Activated naive CD4-positive, alpha-beta T cell treated with anti-CD3 and anti-CD28 coated beads, Interleukin-2, amount 50 U/mL, for 72 hours (primary cell): ENCODE measurements around the gene CDKN2AIPNL. TPM values are rescaled to one million over a fixed set of nuclear protein-coding genes. Genes with fewer than 3 reads are reported as not detected.
A peak's percentile ranks its signal among the peaks of the same experiment; 100 is the strongest.

Source experiments
- ATAC-seq, 2 donors: fragments of 150-1000 bp; cut with Tn5 transposase; 2 replicates each; pipeline ENCODE4 v1.10.0; 2021; ENCODE audit warnings: mild to moderate bottlenecking in 2 of 2, moderate library complexity in 2 of 2
- DNase-seq, 2 donors: peaks; one replicate each; pipeline ENCODE4 v3.0.0; 2021 to 2022; ENCODE audit warnings: low spot score in 2 of 2
- H3K27ac Mint-ChIP-seq, 2 donors: one replicate each; pipeline ENCODE4 v1.8.0; 2022; ENCODE audit warnings: mild to moderate bottlenecking in 2 of 2, mixed read lengths in 2 of 2
- H3K36me3 Mint-ChIP-seq, 2 donors: one replicate each; pipeline ENCODE4 v1.8.0; 2022; ENCODE audit warnings: mixed read lengths in 2 of 2
- H3K9me3 Mint-ChIP-seq, 2 donors: one replicate each; pipeline ENCODE4 v1.8.0; 2022; ENCODE audit warnings: mixed read lengths in 2 of 2
- total RNA-seq, 2 donors: library from RNA; stranded (reverse); gene quantifications; one replicate each; pipeline ENCODE4 v1.2.3, GENCODE V29; 2022

Gene CDKN2AIPNL, protein sequence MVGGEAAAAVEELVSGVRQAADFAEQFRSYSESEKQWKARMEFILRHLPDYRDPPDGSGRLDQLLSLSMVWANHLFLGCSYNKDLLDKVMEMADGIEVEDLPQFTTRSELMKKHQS
- 10 to 100 TPM in 1 of 2 donors, 1 to 10 TPM in 1; 6.0 to 37.7 TPM for total RNA-seq

DNA sequence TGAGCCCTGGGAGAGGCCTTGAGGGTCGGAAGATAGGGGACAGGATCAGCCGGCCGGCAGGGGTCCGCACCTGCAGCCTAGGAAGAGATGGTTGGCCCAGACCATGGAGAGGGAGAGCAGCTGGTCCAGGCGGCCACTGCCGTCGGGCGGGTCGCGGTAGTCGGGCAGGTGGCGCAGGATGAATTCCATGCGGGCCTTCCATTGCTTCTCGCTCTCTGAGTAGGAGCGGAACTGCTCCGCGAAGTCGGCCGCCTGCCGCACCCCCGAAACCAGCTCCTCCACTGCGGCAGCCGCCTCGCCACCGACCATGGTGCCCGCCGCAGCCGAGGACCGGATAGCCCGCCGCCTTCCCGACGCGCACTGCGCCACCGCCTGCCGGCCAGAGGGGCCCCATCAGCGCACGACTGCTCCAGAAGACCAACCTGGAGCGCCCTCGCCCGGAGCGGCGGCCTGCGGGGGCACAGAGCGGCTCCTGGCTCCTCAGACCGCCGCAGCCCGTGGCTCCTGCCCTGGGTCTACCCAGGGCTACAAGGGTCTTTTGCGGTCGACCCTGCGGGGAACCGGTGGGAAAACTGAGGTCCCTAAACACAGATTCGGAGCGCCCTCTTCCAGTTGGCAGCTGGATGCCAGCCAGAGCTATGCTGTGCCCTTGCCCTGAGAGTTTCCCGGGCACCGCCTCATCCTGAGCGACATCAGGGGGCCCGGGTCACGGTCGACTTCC, at the start of gene CDKN2AIPNL:
Gene CDKN2AIPNL, minus strand, starts transcription at position 336 of the 721 bp plus-strand sequence. Its CDS starts 27 bp downstream, at position 309.
- ATAC-seq = peak; percentile 98 to 100
- H3K27ac Mint-ChIP-seq = peak within 1 kb of the TSS; percentile 90 to 95

DNA sequence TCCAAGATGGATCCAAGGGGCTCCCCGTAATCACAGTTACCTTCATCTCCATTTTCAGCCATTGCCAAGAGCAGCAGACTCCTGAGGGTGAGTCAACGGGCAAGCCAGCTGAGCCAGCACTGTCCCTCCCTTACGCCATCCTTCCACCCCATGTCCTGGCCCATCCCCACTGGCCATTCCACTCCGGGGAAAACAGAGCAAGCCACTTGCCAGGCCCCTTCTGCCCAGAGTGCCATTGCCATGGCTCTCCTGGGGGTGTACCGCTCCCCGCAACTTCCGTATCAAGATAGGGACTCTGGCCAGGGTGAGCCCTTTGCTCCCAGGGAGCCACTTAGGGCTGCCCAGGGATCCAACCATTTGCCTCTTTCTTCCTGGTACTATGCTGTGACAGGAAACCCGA, 48.9 kb upstream of the CDKN2AIPNL start:
- Mint-ChIP-seq H3K27ac (peak overlapping the region; percentile 26 to 84), H3K9me3 (no peaks in the 10 kb centered on the region), H3K36me3 (no peaks in the 10 kb centered on the region)
- DNase-seq (no peak), ATAC-seq (no peak)

More for the DNA sequence above, at the start of gene CDKN2AIPNL:
- Mint-ChIP-seq H3K36me3 (peaks cover 6 to 11% of the 10 kb centered on the region in 2 donors), H3K9me3 (no peaks in the 10 kb centered on the region)
- peak; percentile 87 to 93 for DNase-seq

DNA sequence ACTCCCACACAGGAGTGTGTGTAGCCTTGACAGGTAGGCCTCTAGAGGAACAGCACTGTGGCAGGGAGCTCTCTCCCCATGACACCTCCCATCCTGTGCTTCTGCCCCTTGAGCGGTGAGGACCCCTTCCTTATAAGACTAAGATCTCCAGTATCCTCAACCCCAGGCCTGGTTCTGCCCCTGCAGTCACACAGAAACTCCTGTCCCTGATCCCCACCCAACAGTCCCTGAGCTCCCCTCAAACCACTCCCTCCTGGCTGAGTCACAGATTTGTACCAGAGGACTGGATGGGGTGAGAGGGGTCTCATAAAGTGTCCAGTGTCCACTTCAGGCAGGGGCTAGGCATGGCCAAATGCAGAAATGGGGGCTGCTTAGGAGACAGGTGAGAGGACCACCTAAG, 47.8 kb upstream of the CDKN2AIPNL start:
- no peak for DNase-seq
- Mint-ChIP-seq H3K36me3 (no peaks in the 10 kb centered on the region), H3K27ac (peak overlapping the region in 1 of 2 donors; percentile 17), H3K9me3 (no peaks in the 10 kb centered on the region)
- ATAC-seq = no peak

DNA sequence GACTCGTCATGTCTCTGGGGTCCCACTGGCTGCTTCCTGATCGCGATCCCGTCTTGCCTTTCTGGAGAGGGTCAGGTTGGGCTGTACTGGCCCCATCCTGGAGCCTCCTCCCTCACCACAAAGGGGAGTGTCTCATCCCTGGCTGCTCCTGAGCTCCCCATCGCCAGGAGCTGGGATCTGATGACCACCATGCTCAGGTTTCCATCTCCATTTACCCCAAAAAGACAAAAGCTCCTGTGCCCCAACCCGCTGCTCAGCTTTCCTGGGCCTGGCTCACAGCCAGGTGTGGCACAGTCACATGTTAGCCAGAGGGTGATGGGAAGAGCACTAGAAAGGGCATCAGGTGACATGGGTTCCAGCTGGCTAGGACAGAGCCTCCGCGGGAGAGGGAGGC, 47.3 kb upstream of the CDKN2AIPNL start:
- ATAC-seq (no peak), DNase-seq (no peak)
- peak overlapping the region in 1 of 2 donors; percentile 17 for H3K27ac Mint-ChIP-seq
- H3K9me3 Mint-ChIP-seq = no peaks in the 10 kb centered on the region
- H3K36me3 Mint-ChIP-seq = no peaks in the 10 kb centered on the region

DNA sequence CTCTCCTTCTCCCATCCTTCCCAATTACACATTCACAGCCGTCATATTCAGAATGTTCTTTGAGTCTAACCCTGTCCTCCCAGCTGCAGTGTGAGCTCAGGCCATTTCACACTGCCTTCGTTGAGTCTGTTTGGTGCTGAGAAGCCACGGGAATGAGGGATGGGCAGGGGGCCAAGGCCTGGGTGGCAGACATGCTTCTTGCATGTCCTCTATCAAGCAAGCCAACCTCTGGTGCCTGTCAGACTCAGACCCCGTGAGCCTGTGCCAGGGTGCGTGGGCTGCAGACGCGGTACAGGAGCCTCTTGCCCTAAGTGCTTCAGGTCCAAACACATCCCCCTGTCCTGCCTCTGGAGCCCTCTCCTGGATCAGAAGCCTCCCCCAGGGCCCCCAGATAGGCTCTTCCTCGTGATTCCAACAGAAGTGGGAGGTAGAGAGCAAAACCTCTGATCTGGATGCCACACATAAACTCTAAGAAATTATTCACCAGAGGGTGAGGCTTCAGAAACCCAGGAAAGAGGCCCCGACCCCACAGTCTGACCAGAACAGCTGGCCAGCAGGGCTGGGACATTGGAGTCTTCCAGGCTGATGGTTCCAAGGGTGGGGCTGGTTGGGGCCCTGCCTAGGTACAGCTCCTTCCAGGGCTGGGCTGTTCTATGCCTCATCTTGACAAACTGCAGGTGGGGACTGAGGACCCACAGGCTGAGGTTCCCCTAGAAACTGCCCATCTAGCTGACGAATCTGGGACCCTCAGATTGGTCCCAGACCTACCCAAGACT, 46.7 kb upstream of the CDKN2AIPNL start:
- Mint-ChIP-seq H3K36me3 (no peaks in the 10 kb centered on the region), H3K27ac (peak overlapping the region in 1 of 2 donors; percentile 17), H3K9me3 (no peaks in the 10 kb centered on the region)
- ATAC-seq (no peak), DNase-seq (no peak)

DNA sequence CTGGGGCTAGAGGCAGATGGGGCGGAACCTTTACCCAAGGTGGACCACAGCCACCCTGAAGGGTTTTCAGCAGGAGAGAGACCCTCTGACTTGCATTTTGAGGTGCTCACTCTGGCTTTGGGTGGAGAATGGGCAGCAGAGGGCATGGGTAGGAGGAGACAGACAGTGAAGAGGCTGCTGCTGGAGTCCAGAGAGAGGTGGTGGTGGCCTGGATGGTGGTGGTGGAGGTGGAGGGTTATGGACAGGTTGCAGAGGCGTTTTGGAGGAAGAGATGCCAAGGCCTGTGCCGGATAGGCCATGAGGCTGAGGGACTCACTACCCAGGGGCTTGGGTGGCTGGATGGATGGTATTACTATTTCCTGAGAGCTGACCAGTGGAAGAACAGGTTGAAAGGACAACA, 46.1 kb upstream of the CDKN2AIPNL start:
- DNase-seq (no peak), ATAC-seq (no peak)
- no peaks in the 10 kb centered on the region for H3K9me3 Mint-ChIP-seq
- no peak overlapping the region for H3K27ac Mint-ChIP-seq
- H3K36me3 Mint-ChIP-seq = no peaks in the 10 kb centered on the region

DNA sequence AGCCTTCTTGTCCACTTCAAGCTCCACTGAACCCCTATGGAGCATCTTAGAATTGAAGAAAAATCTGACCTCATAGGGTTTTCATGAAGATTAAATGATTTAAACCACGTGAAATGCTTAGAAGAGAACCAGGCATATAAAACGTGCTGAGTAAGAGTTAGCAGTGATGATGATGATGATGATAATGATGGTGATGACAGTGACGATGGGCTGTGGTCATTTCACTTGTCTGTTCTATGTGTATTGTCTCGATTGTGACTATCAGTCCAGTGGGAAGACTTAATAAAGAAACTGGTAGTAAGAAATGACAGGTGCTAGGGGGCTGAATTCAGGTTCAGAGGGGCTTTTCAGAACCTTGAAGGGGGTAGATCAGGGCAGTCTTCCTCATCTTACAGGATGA, 45.1 kb upstream of the CDKN2AIPNL start:
- DNase-seq (no peak), ATAC-seq (no peak)
- no peaks in the 10 kb centered on the region for H3K9me3 Mint-ChIP-seq
- no peak overlapping the region for H3K27ac Mint-ChIP-seq
- no peaks in the 10 kb centered on the region for H3K36me3 Mint-ChIP-seq

DNA sequence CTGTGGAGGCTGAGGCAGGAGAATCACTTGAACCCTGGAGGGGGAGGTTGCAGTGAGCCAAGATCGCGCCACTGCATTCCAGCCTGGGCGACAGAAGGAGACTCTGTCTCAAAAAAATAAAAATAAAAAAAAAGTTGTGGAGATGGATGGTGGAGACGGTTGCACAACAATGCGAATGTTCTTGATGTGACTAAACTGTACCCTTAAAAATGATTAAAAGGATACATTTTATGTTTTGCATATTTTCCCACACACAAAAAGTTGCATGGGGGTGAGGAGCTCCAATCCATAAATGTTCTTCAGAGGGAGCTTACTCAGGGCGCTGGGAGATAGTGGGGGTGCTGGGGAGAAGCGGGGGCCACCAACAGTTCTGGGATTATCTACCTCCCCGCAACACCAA, 43.8 kb upstream of the CDKN2AIPNL start:
- Mint-ChIP-seq H3K36me3 (no peaks in the 10 kb centered on the region), H3K9me3 (no peaks in the 10 kb centered on the region)

DNA sequence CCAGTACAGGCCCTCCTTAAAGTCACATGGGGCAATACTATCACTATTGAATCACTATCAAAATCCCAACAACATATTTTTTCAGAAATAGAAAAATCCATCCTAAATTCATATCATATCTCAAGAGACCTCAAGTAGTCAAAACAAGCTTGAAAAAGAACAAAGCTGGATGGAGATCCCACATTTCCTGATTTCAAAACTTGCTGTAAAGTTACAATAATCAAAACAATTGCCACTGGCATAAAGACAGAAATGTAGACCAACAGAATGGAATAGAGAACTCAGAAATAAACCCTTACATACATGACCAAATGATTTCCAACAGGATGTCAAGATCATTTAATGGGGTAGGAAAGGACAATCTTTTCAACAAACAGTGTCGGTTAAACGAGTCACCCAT, 41.3 kb upstream of the CDKN2AIPNL start:
- H3K36me3 Mint-ChIP-seq = no peaks in the 10 kb centered on the region
- ATAC-seq (no peak), DNase-seq (no peak)
- no peaks in the 10 kb centered on the region for H3K9me3 Mint-ChIP-seq
- no peak overlapping the region for H3K27ac Mint-ChIP-seq

More for the DNA sequence above, 43.8 kb upstream of the CDKN2AIPNL start:
- H3K27ac Mint-ChIP-seq = no peak overlapping the region
- DNase-seq (no peak), ATAC-seq (no peak)

DNA sequence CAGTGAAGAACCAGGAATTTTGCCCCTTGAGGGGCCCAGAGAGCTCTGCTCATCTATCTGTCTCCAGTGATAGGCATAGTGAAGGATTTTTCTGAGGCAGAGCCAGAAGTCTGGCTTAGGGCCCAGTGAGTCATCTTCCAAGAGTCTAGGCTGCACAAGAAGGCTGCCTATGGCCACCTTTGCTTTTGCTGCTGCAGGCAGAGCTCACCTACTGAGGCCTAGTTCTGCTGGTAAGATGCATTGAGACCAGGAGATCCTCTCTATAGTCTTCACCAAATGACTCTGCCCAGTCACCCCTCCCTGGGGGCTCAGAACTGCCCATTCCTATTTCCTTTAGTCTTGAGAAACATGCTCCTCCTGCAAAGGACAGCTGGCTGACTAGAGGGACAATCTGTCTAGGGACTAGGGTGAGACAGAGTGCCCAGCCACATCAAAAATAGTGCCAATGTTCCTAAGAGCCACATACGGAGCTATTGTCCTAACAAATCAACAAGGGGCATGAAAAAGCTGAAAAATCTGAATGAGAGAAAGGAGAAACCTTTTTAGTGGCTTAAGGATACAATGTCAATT, 40.3 kb upstream of the CDKN2AIPNL start:
- H3K27ac Mint-ChIP-seq = no peak overlapping the region
- DNase-seq = no peak
- ATAC-seq = no peak
- H3K36me3 Mint-ChIP-seq = no peaks in the 10 kb centered on the region
- no peaks in the 10 kb centered on the region for H3K9me3 Mint-ChIP-seq

DNA sequence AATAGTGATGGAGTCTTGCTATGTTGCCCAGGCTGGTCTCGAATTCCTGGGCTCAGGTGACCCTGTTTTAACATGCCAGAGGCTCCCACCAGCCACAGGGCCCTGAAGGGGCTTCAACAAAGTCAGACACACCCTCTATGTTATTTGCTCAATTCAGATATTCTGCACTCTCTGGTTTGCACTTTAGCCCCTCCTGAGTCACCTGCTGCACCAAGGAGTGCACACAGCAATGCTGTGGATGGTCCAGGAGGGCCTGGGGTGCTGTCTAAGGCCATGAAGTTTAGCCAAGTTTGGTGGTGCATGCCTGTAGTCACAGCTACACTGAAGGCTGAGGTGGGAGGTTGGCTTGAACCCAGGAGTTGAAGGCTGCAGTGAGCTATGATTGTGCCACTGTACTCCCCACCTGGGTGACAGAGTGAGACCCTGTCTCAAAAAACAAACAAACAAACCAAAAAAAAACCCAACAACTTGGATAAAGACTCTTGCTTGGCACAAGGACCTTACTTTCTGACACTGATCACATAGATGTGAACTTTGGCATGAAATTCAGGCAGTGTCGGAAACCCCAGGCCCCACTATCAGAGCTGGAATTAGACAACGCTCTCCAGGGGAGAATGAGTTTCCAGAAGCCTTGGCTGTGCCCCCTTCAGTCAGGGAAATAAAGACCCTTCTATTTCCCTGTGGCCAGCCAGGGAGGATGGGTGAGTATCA, 39.7 kb upstream of the CDKN2AIPNL start:
- Mint-ChIP-seq H3K27ac (no peak overlapping the region), H3K9me3 (no peaks in the 10 kb centered on the region), H3K36me3 (no peaks in the 10 kb centered on the region)
- no peak for ATAC-seq
- DNase-seq = no peak

DNA sequence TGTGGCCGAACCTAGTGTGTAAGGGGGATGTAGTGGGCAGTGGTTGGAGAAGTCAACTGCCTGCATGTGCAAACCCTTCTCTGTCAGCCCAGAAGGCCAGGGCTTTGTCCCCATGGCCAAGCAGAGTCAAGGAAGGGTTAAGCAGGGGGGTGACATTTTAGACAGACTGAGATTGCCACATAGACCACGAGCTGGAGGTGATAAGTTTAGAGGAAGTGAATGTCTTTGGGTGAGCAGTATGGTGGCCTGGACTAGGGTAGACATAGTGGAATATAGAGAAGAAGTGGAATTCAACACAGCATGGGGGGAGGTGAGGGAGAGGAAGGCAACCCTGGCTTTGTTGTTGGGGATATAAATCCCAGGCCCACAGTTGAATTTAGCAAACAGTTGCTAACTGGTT, 38.7 kb upstream of the CDKN2AIPNL start:
- no peak overlapping the region for H3K27ac Mint-ChIP-seq
- no peaks in the 10 kb centered on the region for H3K9me3 Mint-ChIP-seq
- DNase-seq = no peak
- ATAC-seq = peak in 1 of 2 donors; percentile 58
- H3K36me3 Mint-ChIP-seq = no peaks in the 10 kb centered on the region

DNA sequence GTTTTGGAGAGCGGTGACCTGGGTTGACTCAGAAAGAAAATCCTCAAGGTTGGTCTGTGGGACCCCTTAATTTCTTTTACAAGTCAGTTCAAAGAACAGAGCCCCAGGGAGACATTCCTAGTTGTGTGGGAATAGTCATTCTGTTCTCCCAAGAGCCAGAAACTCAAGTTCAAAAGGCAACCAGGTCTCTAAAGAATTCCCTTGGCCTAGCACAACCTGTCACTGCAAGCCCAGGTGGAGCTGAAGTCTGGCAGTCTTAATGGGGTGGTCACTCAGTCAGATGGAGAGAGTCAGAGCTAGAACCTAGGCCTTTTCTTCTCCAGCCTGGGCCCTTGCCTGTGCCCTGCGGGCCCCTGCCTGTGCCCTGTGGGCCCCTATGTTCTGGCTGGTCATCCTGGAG, 37.5 kb upstream of the CDKN2AIPNL start:
- ATAC-seq (no peak), DNase-seq (no peak)
- Mint-ChIP-seq H3K9me3 (no peaks in the 10 kb centered on the region), H3K27ac (no peak overlapping the region), H3K36me3 (no peaks in the 10 kb centered on the region)

DNA sequence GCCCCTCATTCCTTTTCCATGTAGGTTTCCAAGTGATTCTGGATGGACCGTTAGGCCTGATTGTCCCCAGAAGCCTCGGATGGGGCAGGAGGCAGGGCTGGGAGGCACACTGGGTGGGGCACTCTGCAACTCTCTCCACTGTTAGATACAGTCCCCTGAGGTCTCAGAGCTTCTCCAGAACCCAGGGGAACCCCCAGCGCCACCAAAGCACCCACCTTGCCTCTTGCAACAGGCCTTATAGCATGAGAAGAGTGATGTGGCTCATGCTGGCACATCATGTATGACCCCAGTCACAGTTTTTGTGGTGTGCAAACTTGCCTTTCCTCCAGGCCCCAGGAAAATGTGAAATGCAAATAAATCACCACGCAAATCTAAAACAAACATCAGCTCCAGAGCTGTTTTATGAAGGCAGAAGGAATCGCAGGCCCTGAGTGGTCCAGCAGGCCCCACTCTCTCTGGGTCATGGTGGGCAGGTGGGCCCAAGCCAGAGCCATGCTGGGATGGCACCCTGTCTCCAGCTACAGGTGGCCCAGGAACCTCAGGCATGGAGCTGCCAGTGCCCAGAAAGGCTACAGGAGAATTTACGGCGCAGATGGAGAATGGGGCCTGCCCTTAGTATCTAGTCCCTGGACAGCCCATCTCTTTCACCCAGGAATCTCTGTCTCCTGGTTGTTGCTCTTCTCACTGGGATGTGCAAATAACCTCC, 36.3 kb upstream of the CDKN2AIPNL start:
- Mint-ChIP-seq H3K27ac (no peak overlapping the region), H3K9me3 (no peaks in the 10 kb centered on the region), H3K36me3 (no peaks in the 10 kb centered on the region)
- ATAC-seq (no peak), DNase-seq (no peak)

DNA sequence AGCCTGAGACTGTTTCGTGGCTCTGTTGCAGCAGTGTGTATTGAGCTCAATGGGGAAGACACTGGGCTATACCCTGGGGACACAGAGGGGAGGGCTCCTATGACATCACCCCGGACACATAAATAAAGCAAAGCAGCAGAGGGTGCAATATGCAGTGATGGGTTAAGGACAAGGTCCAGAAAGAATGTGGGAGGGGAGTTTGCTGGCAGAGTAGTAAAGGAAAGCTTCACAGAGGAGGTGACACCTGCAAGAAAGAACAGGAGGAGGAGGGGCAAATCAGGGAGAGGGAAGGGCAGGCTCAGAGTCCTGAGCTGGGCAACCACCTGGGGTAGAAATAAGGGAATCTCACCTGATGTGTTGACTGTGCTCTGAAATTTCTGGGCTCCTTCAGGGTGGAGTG, 35.3 kb upstream of the CDKN2AIPNL start:
- H3K9me3 Mint-ChIP-seq = no peaks in the 10 kb centered on the region
- H3K36me3 Mint-ChIP-seq = no peaks in the 10 kb centered on the region
- no peak overlapping the region for H3K27ac Mint-ChIP-seq
- DNase-seq (no peak), ATAC-seq (no peak)
